CD4-positive, alpha-beta T cell (primary cell): Measurements from ENCODE around the gene RAD51B. TPM values are rescaled to one million over a fixed set of nuclear protein-coding genes. Genes with fewer than 3 reads are reported as not detected.

Source experiments
- ATAC-seq: fragments of 200-7000 bp; cut with Tn5 transposase; one replicate; pipeline ENCODE4 v1.10.0; 2022; ENCODE audit warnings: mild to moderate bottlenecking; ENCODE audit not compliant: poor library complexity
- CTCF ChIA-PET: fragments of 350-600 bp; sonication (Branson Sonifier 250); formaldehyde crosslinking; loops from one replicate; lab custom pipeline; 2021; ENCODE audit warnings: antibody characterized with exemption, inconsistent platforms; lab: Charles Lee
- POLR2A ChIA-PET: fragments of 350-600 bp; sonication (Branson Sonifier 250); formaldehyde crosslinking; loops from one replicate; lab custom pipeline; 2021; ENCODE audit warnings: antibody characterized with exemption, inconsistent platforms; lab: Charles Lee
- DNase-seq, 14 experiments: peaks; one replicate each; pipeline ENCODE4 v3.0.0-alpha.2; 2013 to 2020; ENCODE audit warnings: mixed read lengths in 2 of 14
- H3K27ac ChIP-seq, 2 donors: one replicate each; pipeline versions ENCODE4 v1.5.1 to v1.7.0; 2013; ENCODE audit warnings: low read length in 2 of 2, low read depth in 1 of 2, mild to moderate bottlenecking in 1 of 2
- H3K27me3 ChIP-seq, 2 experiments: 1 replicate in 1 of 2; 2 replicates in 1 of 2; pipeline versions ENCODE4 v1.6.1 to v1.7.0; 2013; ENCODE audit warnings: low read length in 2 of 2, control low read depth in 1 of 2, mild to moderate bottlenecking in 1 of 2, moderate library complexity in 1 of 2; ENCODE audit not compliant: insufficient read depth in 2 of 2, control insufficient read depth in 1 of 2
- H3K36me3 ChIP-seq: one replicate; pipeline ENCODE4 v1.6.1; 2013; ENCODE audit warnings: low read length, control low read depth; ENCODE audit not compliant: insufficient read depth
- H3K4me1 ChIP-seq: one replicate; pipeline ENCODE4 v1.6.1; 2013; ENCODE audit warnings: low read length, control low read depth; ENCODE audit not compliant: insufficient read depth
- H3K4me3 ChIP-seq: one replicate; pipeline ENCODE4 v1.5.1; 2013; ENCODE audit warnings: mild to moderate bottlenecking, low read length, moderate library complexity
- H3K9me3 ChIP-seq, 2 experiments: 1 replicate in 1 of 2; 2 replicates in 1 of 2; pipeline versions ENCODE4 v1.6.1 to v1.7.0; 2013; ENCODE audit warnings: low read length in 2 of 2, mild to moderate bottlenecking in 2 of 2, control low read depth in 1 of 2, moderate library complexity in 1 of 2; ENCODE audit not compliant: control insufficient read depth in 1 of 2, insufficient read depth in 1 of 2
- H3K27ac Mint-ChIP-seq: one replicate; pipeline ENCODE4 v1.8.0; 2020; ENCODE audit warnings: mixed read lengths
- H3K27me3 Mint-ChIP-seq: one replicate; pipeline ENCODE4 v1.8.0; 2021; ENCODE audit warnings: mixed read lengths
- H3K36me3 Mint-ChIP-seq: one replicate; pipeline ENCODE4 v1.8.0; 2021; ENCODE audit warnings: low read depth, mixed read lengths
- H3K4me1 Mint-ChIP-seq: one replicate; pipeline ENCODE4 v1.8.0; 2021; ENCODE audit warnings: low read depth, mixed read lengths
- H3K4me3 Mint-ChIP-seq: one replicate; pipeline ENCODE4 v1.8.0; 2020; ENCODE audit warnings: mild to moderate bottlenecking, mixed read lengths
- H3K9me3 Mint-ChIP-seq: one replicate; pipeline ENCODE4 v1.8.0; 2020; ENCODE audit warnings: mixed read lengths
- intact Hi-C, 2 experiments: fragments of 100-400 bp; cut with DNase I in 1 of 2; cut with micrococcal nuclease in 1 of 2; formaldehyde crosslinking; loops; one replicate each; pipeline versions ENCODE4 v1.15.1 to v1.9.0; 2023 to 2025; cut with DNase I, micrococcal nuclease
- total RNA-seq, 174 experiments: library from RNA in 2 of 174; stranded (reverse) in 2 of 174; gene quantifications; one replicate each; pipeline ENCODE4 v1.2.3 and lab custom pipeline; 2021 to 2026
- TF ChIP-seq, protein P1 (sequence below): fragments of 200-600 bp; IDR thresholded peaks from one replicate; pipeline ENCODE4 v1.8.0; 2022; ENCODE audit warnings: antibody characterized with exemption, mild to moderate bottlenecking

RAD51B gene
- total RNA-seq, 2 experiments from 2014 or later: 18.4 to 20.0 TPM

DNA sequence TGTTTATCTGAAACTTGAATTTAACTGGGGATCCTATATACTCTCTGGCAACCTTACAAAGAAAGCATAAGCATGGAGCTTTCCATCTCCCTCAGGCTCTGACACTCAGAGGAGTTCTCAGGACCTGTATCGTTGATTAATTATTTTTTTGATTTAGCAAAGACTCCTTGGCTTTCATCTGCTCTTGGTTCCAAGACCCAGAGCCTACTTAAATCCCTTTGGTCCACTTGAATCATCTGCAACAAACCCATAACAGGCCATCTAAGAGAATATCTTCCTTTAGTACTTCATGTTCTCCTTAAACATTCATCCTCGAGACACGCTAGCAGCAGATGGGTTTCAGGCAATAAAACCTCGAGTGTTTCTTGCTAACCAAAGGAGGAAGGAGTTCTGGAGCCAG, 887.9 kb downstream of the RAD51B start:
- ChIA-PET CTCF (no interaction called here), POLR2A (no interaction called here)
- DNase-seq (no peak), ATAC-seq (no peak)
- no peaks in the 10 kb centered on the region for H3K9me3 Mint-ChIP-seq
- TF ChIP-seq, protein P1, sequence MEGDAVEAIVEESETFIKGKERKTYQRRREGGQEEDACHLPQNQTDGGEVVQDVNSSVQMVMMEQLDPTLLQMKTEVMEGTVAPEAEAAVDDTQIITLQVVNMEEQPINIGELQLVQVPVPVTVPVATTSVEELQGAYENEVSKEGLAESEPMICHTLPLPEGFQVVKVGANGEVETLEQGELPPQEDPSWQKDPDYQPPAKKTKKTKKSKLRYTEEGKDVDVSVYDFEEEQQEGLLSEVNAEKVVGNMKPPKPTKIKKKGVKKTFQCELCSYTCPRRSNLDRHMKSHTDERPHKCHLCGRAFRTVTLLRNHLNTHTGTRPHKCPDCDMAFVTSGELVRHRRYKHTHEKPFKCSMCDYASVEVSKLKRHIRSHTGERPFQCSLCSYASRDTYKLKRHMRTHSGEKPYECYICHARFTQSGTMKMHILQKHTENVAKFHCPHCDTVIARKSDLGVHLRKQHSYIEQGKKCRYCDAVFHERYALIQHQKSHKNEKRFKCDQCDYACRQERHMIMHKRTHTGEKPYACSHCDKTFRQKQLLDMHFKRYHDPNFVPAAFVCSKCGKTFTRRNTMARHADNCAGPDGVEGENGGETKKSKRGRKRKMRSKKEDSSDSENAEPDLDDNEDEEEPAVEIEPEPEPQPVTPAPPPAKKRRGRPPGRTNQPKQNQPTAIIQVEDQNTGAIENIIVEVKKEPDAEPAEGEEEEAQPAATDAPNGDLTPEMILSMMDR: no peak
- no peaks in the 10 kb centered on the region for H3K36me3 Mint-ChIP-seq
- H3K27me3 ChIP-seq: no peaks in the 10 kb centered on the region
- H3K4me1 Mint-ChIP-seq: peaks cover 25% of the 10 kb centered on the region
- H3K4me3 ChIP-seq: no peak overlapping the region
- no peaks in the 10 kb centered on the region for H3K36me3 ChIP-seq
- H3K27ac Mint-ChIP-seq: no peak overlapping the region
- H3K27ac ChIP-seq: no peak overlapping the region
- H3K27me3 Mint-ChIP-seq: no peaks in the 10 kb centered on the region
- H3K4me1 ChIP-seq: peaks cover 48% of the 10 kb centered on the region
- intact Hi-C loops: no loop called here
- no peaks in the 10 kb centered on the region for H3K9me3 ChIP-seq
- H3K4me3 Mint-ChIP-seq: no peak overlapping the region

DNA sequence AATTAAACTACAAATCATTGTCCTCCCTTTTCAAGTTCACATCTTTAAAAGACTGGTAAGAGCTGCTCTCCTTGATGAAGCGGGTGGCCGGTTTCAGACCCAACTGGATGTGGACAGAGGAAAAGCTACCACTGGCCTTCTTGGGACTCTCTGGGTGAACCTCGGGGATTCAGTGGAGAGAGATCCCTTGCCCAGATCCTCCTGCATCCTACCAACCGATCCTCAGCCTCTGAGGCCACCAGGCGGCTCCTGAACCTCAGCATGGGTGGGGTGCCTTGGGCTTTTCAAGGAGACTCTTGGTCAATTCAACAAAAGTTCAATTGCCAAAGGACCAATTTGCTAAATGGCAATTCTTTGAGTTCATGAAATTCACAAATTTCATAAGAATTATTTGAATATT, 888.8 kb downstream of the RAD51B start:
- intact Hi-C loops: no loop called here
- H3K4me1 Mint-ChIP-seq: peaks cover 34% of the 10 kb centered on the region
- CTCF ChIA-PET: no interaction called here

DNA sequence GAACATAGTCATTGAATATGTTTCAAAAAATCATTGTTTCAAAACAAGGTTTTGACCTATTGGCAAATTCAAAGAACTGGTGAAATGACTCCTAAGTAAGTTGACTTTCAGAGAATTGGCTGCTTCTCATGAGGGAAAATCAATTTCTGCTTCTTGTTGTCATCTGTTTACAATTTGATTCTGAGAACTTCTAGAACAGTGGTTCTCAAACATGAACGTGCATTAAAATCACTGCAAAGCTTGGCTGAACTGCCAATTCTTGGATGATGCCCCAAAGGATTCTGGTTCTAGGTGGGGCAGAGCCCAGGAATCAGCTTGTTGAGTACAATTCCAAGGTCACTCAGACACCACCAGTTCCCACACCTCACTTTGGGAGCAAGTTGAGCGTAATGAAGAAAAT, 889.4 kb downstream of the RAD51B start:
- H3K9me3 ChIP-seq: no peaks in the 10 kb centered on the region
- no peaks in the 10 kb centered on the region for H3K27me3 ChIP-seq
- Mint-ChIP-seq H3K27me3 (no peaks in the 10 kb centered on the region), H3K4me3 (no peak overlapping the region), H3K36me3 (no peaks in the 10 kb centered on the region), H3K4me1 (peaks cover 40% of the 10 kb centered on the region), H3K9me3 (no peaks in the 10 kb centered on the region), H3K27ac (peak overlapping the region; percentile 7)
- ATAC-seq (no peak), DNase-seq (no peak)
- no peak overlapping the region for H3K27ac ChIP-seq
- H3K4me3 ChIP-seq: no peak overlapping the region
- H3K36me3 ChIP-seq: no peaks in the 10 kb centered on the region
- TF ChIP-seq, protein P1: no peak
- intact Hi-C loops: no loop called here
- H3K4me1 ChIP-seq: peaks cover 48% of the 10 kb centered on the region
- POLR2A ChIA-PET: no interaction called here
- CTCF ChIA-PET: interaction anchor here (1.4 kb wide), 1 partner anchor 13 kb away, joined by 3 read pairs; no protein-coding TSS in a partner anchor

More for the DNA sequence above, 888.8 kb downstream of the RAD51B start:
- DNase-seq: no peak
- Mint-ChIP-seq H3K27me3 (no peaks in the 10 kb centered on the region), H3K9me3 (no peaks in the 10 kb centered on the region), H3K36me3 (no peaks in the 10 kb centered on the region), H3K27ac (no peak overlapping the region), H3K4me3 (no peak overlapping the region)
- POLR2A ChIA-PET: no interaction called here
- Histone ChIP-seq H3K4me3 (no peak overlapping the region), H3K4me1 (peaks cover 48% of the 10 kb centered on the region), H3K27me3 (no peaks in the 10 kb centered on the region), H3K9me3 (no peaks in the 10 kb centered on the region), H3K36me3 (no peaks in the 10 kb centered on the region), H3K27ac (no peak overlapping the region)
- TF ChIP-seq, protein P1: no peak
- no peak for ATAC-seq
